Transverse colon (tissue), 4 donors: ENCODE data around the gene RERE. TPM values are rescaled to one million over a fixed set of nuclear protein-coding genes. Genes with fewer than 3 reads are reported as not detected.
A peak's percentile ranks its signal among the peaks of the same experiment; 100 is the strongest.
"Not testable (repeated sequence)": the region's sequence is repeated elsewhere in the genome, so short reads cannot be mapped to it uniquely, and the experiment has no call there.

ENCODE experiments used
- DNase-seq: peaks from one replicate; pipeline ENCODE4 v3.0.0-alpha.2; 2019
- H3K27ac ChIP-seq, 4 donors: fragments of 200-600 bp; sonication (generic); 2 replicates each; pipeline ENCODE4 v1.5.1; 2016 to 2018; ENCODE audit warnings: inconsistent platforms in 4 of 4
- H3K27me3 ChIP-seq: fragments of 200-600 bp; sonication (generic); 2 replicates; pipeline ENCODE4 v1.5.1; 2017; ENCODE audit warnings: inconsistent platforms
- H3K36me3 ChIP-seq, 4 donors: fragments of 200-600 bp; sonication (generic); 2 replicates each; pipeline ENCODE4 v1.5.1; 2017 to 2019; ENCODE audit warnings: inconsistent platforms in 4 of 4
- H3K4me1 ChIP-seq, 4 donors: fragments of 200-600 bp; sonication (generic); 2 replicates each; pipeline ENCODE4 v1.5.1; 2017 to 2020; ENCODE audit warnings: inconsistent platforms in 4 of 4
- H3K4me3 ChIP-seq, 4 donors: fragments of 200-600 bp; sonication (generic); 1 replicate in 1 of 4; 2 replicates in 3 of 4; pipeline versions ENCODE4 v1.5.1 to v1.6.1; 2017 to 2019; ENCODE audit warnings: inconsistent platforms in 4 of 4
- H3K9me3 ChIP-seq, 2 donors: fragments of 200-600 bp; sonication (generic); 2 replicates each; pipeline ENCODE4 v1.5.1; 2017 to 2019; ENCODE audit warnings: inconsistent platforms in 2 of 2
- EP300 ChIP-seq: sonication (generic); formaldehyde crosslinking; IDR thresholded peaks from one replicate; pipeline ENCODE4 v1.6.1; 2017; ENCODE audit warnings: antibody characterized with exemption, low read depth
- POLR2A ChIP-seq: fragments of 450-650 bp; IDR thresholded peaks from one replicate; pipeline ENCODE4 v1.6.1; 2016; ENCODE audit warnings: antibody characterized with exemption, mild to moderate bottlenecking, moderate library complexity
- POLR2AphosphoS5 ChIP-seq, 3 donors: sonication (generic); formaldehyde crosslinking; IDR thresholded peaks; one replicate each; pipeline ENCODE4 v1.6.1; 2016; ENCODE audit warnings: antibody characterized with exemption in 3 of 3
- WGBS, 2 donors: methylation state at CpG; one replicate each; pipeline ENCODE4 v1.1.5; 2018; ENCODE audit warnings: low coverage in 1 of 2; 5-methylcytosine and 5-hydroxymethylcytosine counted together
- in situ Hi-C, 4 donors: fragments of 200-750 bp; cut with MboI; loops; one replicate each; pipeline versions ENCODE4 v1.15.0 to v1.15.1; 2017; ENCODE audit warnings: low sequenced_read_pairs in 3 of 4, low pct_ligation_motif_present in 1 of 4, low pct_unique_long_range_greater_than_20kb in 1 of 4
- intact Hi-C: fragments of 100-400 bp; cut with DNase I; formaldehyde crosslinking; loops from one replicate; pipeline ENCODE4 v1.15.1; 2023; ENCODE audit warnings: low total_unique reads
- total RNA-seq, 4 donors: library from RNA; depleted of rRNA; stranded (reverse); fragments of >200 nt; gene quantifications; one replicate each; pipeline ENCODE4 v1.1.0, GENCODE V29; 2016
- TF ChIP-seq, protein P1 (sequence below), 5 experiments: fragments of 200-600 bp in 3 of 5; fragments of 450-650 bp in 2 of 5; sonication (generic) in 3 of 5; IDR thresholded peaks; 1 replicate in 2 of 5; 2 replicates in 3 of 5; pipeline ENCODE4 v1.5.1; 2016 to 2017; ENCODE audit warnings: antibody characterized with exemption in 5 of 5, inconsistent platforms in 3 of 5, mild to moderate bottlenecking in 2 of 5, moderate library complexity in 1 of 5

RERE gene
- total RNA-seq, 4 donors from 2014 or later = 80.3 to 657 (median 105) TPM

- DNase-seq = no peak
- peaks cover 25 to 86% (median 46%) of the 10 kb centered on the region in 4 donors for H3K4me1 ChIP-seq
- 73 to 81% methylated on average over 12 to 15 of the region's 15 CpGs for WGBS, 2 donors
- no peak overlapping the region for H3K4me3 ChIP-seq
- intact Hi-C loops (no loop called here), in situ Hi-C loops (no loop called here)
- peak overlapping the region; percentile 14 to 89 (median 32) for H3K27ac ChIP-seq
- no peaks in the 10 kb centered on the region for H3K9me3 ChIP-seq
- peaks cover 0 to 6% (median 0%) of the 10 kb centered on the region in 4 donors for H3K36me3 ChIP-seq
- TF ChIP-seq POLR2AphosphoS5 (IDR thresholded peaks at IDR 0.05) (no peak), EP300 (no peak), POLR2A (no peak)
- TF ChIP-seq, protein P1, sequence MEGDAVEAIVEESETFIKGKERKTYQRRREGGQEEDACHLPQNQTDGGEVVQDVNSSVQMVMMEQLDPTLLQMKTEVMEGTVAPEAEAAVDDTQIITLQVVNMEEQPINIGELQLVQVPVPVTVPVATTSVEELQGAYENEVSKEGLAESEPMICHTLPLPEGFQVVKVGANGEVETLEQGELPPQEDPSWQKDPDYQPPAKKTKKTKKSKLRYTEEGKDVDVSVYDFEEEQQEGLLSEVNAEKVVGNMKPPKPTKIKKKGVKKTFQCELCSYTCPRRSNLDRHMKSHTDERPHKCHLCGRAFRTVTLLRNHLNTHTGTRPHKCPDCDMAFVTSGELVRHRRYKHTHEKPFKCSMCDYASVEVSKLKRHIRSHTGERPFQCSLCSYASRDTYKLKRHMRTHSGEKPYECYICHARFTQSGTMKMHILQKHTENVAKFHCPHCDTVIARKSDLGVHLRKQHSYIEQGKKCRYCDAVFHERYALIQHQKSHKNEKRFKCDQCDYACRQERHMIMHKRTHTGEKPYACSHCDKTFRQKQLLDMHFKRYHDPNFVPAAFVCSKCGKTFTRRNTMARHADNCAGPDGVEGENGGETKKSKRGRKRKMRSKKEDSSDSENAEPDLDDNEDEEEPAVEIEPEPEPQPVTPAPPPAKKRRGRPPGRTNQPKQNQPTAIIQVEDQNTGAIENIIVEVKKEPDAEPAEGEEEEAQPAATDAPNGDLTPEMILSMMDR (IDR thresholded peaks at IDR 0.05) = no peak
- H3K27me3 ChIP-seq = no peaks in the 10 kb centered on the region
Measured at GRCh38 chr1:8382608-8383505, 434.6 kb downstream of the RERE start.

DNA sequence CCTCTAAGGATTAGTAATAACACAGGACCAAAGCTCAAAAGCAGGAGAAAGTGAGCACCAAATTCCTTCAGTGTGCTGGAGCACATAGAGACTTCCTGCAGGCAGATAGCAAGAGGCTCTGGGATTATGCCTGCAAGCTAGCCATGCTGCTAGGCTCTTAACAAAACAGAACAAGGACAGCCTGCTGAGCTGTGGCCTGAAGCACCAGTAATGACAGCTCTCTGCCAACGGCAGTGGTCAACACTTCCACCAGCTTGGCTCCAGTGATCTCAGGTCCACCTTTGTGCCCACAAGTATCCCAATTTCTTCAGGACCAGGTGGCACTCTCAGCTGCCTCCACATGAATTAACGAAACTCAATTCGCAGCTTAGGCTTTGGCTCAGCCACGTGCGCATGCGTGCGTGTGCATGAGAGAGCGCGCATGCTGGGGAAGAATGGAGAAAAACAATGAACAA lies 435.4 kb downstream of the RERE start:
- WGBS, 2 donors = 93 to 96% methylated on average over 4 to 9 of the region's 9 CpGs
- in situ Hi-C loops (no loop called here), intact Hi-C loops (no loop called here)
- Histone ChIP-seq H3K36me3 (peaks cover 0 to 6% (median 0%) of the 10 kb centered on the region in 4 donors), H3K4me3 (no peak overlapping the region), H3K4me1 (peaks cover 25 to 85% (median 41%) of the 10 kb centered on the region in 4 donors), H3K9me3 (no peaks in the 10 kb centered on the region), H3K27me3 (no peaks in the 10 kb centered on the region), H3K27ac (peak overlapping the region; percentile 1 to 89 (median 32))
- TF ChIP-seq, protein P1 (IDR thresholded peaks at IDR 0.05) = no peak
- TF ChIP-seq POLR2A = no peak
- no peak for TF ChIP-seq EP300
- TF ChIP-seq POLR2AphosphoS5 (IDR thresholded peaks at IDR 0.05) = no peak
- DNase-seq = no peak

GRCh38 chr1:8381618-8382017 lies 435.8 kb downstream of the RERE start:
- Histone ChIP-seq H3K4me3 (no peak overlapping the region), H3K36me3 (peaks cover 0 to 6% (median 0%) of the 10 kb centered on the region in 4 donors), H3K27ac (peak overlapping the region; percentile 28 to 89 (median 49)), H3K27me3 (no peaks in the 10 kb centered on the region), H3K4me1 (peaks cover 25 to 85% (median 40%) of the 10 kb centered on the region in 4 donors), H3K9me3 (no peaks in the 10 kb centered on the region)
- TF ChIP-seq POLR2AphosphoS5 (IDR thresholded peaks at IDR 0.05) = no peak
- TF ChIP-seq POLR2A = no peak
- TF ChIP-seq, protein P1 (IDR thresholded peaks at IDR 0.05) = no peak
- no peak for DNase-seq
- intact Hi-C loops (no loop called here), in situ Hi-C loops (no loop called here)
- WGBS, 2 donors = 73 to 88% methylated on average over 8 of the region's 8 CpGs

DNA sequence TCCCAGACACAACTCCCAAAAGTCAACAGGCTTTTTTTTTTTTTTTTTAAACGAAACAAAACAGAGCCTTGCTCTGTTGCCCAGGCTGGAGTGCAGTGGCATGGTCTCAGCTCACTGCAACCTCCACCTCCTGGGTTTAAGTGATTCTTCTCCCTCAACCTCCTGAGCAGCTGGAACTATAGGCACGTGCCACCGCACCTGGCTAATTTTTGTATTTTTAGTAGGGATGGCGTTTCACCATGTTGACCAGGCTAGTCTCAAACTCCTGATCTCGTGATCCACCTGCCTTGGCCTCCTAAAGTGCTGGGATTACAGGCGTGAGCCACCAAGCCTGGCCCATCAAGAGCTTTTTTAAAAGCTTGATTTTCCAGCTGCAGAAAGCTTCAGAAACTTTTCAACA lies 437.1 kb downstream of the RERE start:
- 82 to 100% methylated on average over 2 to 6 of the region's 6 CpGs for WGBS, 2 donors
- H3K9me3 ChIP-seq, H3K27me3 ChIP-seq, H3K4me3 ChIP-seq, DNase-seq, H3K36me3 ChIP-seq, in situ Hi-C loops, intact Hi-C loops: not testable (repeated sequence)
- Histone ChIP-seq H3K4me1 (peaks cover 25 to 84% (median 38%) of the 10 kb centered on the region in 4 donors), H3K27ac (peak overlapping the region; percentile 62 to 89 (median 80))
